Panc1 (cell line): ENCODE data around the gene UTP3.

ENCODE experiments used
- POLR2AphosphoS5 ChIP-seq: IDR thresholded peaks from 2 replicates; pipeline ENCODE4 v1.6.1; 2012; ENCODE audit warnings: mild to moderate bottlenecking, low read depth, low read length, moderate library complexity
- SIN3A ChIP-seq: IDR thresholded peaks from 2 replicates; pipeline ENCODE4 v1.6.1; 2012; ENCODE audit warnings: low read depth, mild to moderate bottlenecking, low read length, moderate library complexity, borderline replicate concordance; ENCODE audit not compliant: insufficient read depth
- TF ChIP-seq, protein P1 (sequence below): fragments of 450-650 bp; IDR thresholded peaks from 2 replicates; pipeline ENCODE4 v1.5.1; 2017; ENCODE audit warnings: mild to moderate bottlenecking
- TF ChIP-seq, protein P2 (sequence below), 2 experiments: IDR thresholded peaks; 2 replicates each; pipeline ENCODE4 v1.6.1; 2011 to 2012; ENCODE audit warnings: low read depth in 2 of 2, control low read depth in 1 of 2, low read length in 1 of 2, mild to moderate bottlenecking in 1 of 2, moderate library complexity in 1 of 2; ENCODE audit not compliant: insufficient read depth in 1 of 2

DNA sequence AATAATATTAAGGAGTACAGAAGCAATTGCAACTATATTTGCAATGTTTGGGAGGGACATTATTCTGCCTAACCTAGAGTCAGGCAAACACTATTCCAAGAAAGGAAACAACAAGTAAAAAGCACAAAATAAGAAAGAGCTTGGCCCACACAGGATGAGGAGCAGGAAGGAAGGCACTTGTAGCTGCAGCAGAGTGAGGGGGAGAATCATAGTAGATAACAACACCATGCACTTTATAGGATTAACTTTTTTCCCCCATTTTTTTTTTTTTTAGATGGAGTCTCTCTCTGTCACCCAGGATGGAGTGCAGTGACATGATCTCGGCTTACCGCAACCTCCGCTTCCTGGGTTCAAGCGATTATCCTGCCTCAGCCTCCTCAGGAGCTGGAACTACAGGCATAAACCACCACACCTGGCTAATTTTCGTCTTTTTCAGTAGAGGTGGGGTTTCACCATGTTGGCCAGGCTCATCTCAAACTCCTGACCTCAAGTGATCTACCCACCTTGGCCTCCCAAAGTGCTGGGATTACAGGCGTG, 11.7 kb upstream of the UTP3 start:
- TF ChIP-seq, protein P1, sequence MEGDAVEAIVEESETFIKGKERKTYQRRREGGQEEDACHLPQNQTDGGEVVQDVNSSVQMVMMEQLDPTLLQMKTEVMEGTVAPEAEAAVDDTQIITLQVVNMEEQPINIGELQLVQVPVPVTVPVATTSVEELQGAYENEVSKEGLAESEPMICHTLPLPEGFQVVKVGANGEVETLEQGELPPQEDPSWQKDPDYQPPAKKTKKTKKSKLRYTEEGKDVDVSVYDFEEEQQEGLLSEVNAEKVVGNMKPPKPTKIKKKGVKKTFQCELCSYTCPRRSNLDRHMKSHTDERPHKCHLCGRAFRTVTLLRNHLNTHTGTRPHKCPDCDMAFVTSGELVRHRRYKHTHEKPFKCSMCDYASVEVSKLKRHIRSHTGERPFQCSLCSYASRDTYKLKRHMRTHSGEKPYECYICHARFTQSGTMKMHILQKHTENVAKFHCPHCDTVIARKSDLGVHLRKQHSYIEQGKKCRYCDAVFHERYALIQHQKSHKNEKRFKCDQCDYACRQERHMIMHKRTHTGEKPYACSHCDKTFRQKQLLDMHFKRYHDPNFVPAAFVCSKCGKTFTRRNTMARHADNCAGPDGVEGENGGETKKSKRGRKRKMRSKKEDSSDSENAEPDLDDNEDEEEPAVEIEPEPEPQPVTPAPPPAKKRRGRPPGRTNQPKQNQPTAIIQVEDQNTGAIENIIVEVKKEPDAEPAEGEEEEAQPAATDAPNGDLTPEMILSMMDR: no peak
- TF ChIP-seq POLR2AphosphoS5 (no peak), SIN3A (no peak)
- TF ChIP-seq, protein P2, sequence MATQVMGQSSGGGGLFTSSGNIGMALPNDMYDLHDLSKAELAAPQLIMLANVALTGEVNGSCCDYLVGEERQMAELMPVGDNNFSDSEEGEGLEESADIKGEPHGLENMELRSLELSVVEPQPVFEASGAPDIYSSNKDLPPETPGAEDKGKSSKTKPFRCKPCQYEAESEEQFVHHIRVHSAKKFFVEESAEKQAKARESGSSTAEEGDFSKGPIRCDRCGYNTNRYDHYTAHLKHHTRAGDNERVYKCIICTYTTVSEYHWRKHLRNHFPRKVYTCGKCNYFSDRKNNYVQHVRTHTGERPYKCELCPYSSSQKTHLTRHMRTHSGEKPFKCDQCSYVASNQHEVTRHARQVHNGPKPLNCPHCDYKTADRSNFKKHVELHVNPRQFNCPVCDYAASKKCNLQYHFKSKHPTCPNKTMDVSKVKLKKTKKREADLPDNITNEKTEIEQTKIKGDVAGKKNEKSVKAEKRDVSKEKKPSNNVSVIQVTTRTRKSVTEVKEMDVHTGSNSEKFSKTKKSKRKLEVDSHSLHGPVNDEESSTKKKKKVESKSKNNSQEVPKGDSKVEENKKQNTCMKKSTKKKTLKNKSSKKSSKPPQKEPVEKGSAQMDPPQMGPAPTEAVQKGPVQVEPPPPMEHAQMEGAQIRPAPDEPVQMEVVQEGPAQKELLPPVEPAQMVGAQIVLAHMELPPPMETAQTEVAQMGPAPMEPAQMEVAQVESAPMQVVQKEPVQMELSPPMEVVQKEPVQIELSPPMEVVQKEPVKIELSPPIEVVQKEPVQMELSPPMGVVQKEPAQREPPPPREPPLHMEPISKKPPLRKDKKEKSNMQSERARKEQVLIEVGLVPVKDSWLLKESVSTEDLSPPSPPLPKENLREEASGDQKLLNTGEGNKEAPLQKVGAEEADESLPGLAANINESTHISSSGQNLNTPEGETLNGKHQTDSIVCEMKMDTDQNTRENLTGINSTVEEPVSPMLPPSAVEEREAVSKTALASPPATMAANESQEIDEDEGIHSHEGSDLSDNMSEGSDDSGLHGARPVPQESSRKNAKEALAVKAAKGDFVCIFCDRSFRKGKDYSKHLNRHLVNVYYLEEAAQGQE (IDR thresholded peaks at IDR 0.05; ENCODE audit: insufficient read depth in 1 of 2, low read depth in 2 of 2, low read length in 1 of 2): no peak
